GM12878 (cell line): Measurements from ENCODE around the gene SLC25A3. TPM values are rescaled to one million over a fixed set of nuclear protein-coding genes. Genes with fewer than 3 reads are reported as not detected.
A peak's percentile ranks its signal among the peaks of the same experiment; 100 is the strongest.

Experiments used
- ATF2 ChIP-seq: IDR thresholded peaks from 2 replicates; pipeline ENCODE4 v1.6.1; 2012; ENCODE audit warnings: low read length, inconsistent platforms
- BCL11A ChIP-seq: IDR thresholded peaks from 2 replicates; pipeline ENCODE4 v1.6.1; 2011; ENCODE audit warnings: low read depth, low read length
- CBFB ChIP-seq: IDR thresholded peaks from 2 replicates; pipeline ENCODE4 v1.6.1; 2016; ENCODE audit warnings: antibody characterized with exemption, low read depth
- CREB1 ChIP-seq: IDR thresholded peaks from 2 replicates; pipeline ENCODE4 v1.6.1; 2012; ENCODE audit warnings: low read depth, mild to moderate bottlenecking, inconsistent platforms
- E2F4 ChIP-seq: IDR thresholded peaks from 2 replicates; pipeline ENCODE4 v1.6.1; 2012; ENCODE audit warnings: low read depth, low read length, improper control_type of control experiment
- EZH2 ChIP-seq: IDR thresholded peaks from 2 replicates; pipeline ENCODE4 v1.6.1; 2012; ENCODE audit warnings: low read depth, mild to moderate bottlenecking, control low read depth, inconsistent platforms, low read length, borderline replicate concordance; ENCODE audit not compliant: control insufficient read depth
- HDAC2 ChIP-seq: fragments of 200-600 bp; sonication (generic); IDR thresholded peaks from 2 replicates; pipeline ENCODE4 v1.6.1; 2017
- HDGF ChIP-seq: fragments of 450-650 bp; IDR thresholded peaks from 2 replicates; pipeline ENCODE4 v1.6.1; 2016; ENCODE audit warnings: antibody characterized with exemption
- IRF5 ChIP-seq: fragments of 450-650 bp; IDR thresholded peaks from 2 replicates; pipeline ENCODE4 v1.6.1; 2017; ENCODE audit warnings: borderline replicate concordance
- JUND ChIP-seq: IDR thresholded peaks from 2 replicates; pipeline ENCODE4 v1.6.1; 2012; ENCODE audit warnings: low read depth, mild to moderate bottlenecking, low read length, improper control_type of control experiment, moderate library complexity
- KDM1A ChIP-seq: fragments of 200-600 bp; sonication (generic); IDR thresholded peaks from 2 replicates; pipeline ENCODE4 v1.6.1; 2016; ENCODE audit warnings: borderline replicate concordance
- NBN ChIP-seq: fragments of 450-650 bp; IDR thresholded peaks from 2 replicates; pipeline ENCODE4 v1.6.1; 2016
- NRF1 ChIP-seq: conservative IDR thresholded peaks from 2 replicates; pipeline ENCODE4 v1.6.1; 2011; ENCODE audit warnings: mild to moderate bottlenecking, low read depth, low read length, improper control_type of control experiment
- PBX3 ChIP-seq: IDR thresholded peaks from 2 replicates; pipeline ENCODE4 v1.6.1; 2011; ENCODE audit warnings: mild to moderate bottlenecking, low read depth, low read length, moderate library complexity; ENCODE audit not compliant: insufficient replicate concordance
- PKNOX1 ChIP-seq: fragments of 450-650 bp; IDR thresholded peaks from 2 replicates; pipeline ENCODE4 v1.6.1; 2016; ENCODE audit warnings: mild to moderate bottlenecking
- RAD21 ChIP-seq: IDR thresholded peaks from 2 replicates; pipeline ENCODE4 v1.6.1; 2011; ENCODE audit warnings: mild to moderate bottlenecking, low read depth, low read length, moderate library complexity; ENCODE audit not compliant: insufficient read depth
- SREBF2 ChIP-seq: IDR thresholded peaks from 2 replicates; pipeline ENCODE4 v1.6.1; 2012; ENCODE audit warnings: mild to moderate bottlenecking, low read length
- SRF ChIP-seq, 2 experiments: IDR thresholded peaks; 2 replicates each; pipeline ENCODE4 v1.6.1; 2011; ENCODE audit warnings: low read depth in 2 of 2, low read length in 2 of 2, mild to moderate bottlenecking in 1 of 2, moderate library complexity in 1 of 2
- SUZ12 ChIP-seq: fragments of 200-600 bp; sonication (generic); IDR thresholded peaks from one replicate; pipeline ENCODE4 v1.6.1; 2018; ENCODE audit warnings: antibody characterized with exemption, mild to moderate bottlenecking; ENCODE audit not compliant: unreplicated experiment
- TCF12 ChIP-seq: IDR thresholded peaks from 2 replicates; pipeline ENCODE4 v1.6.1; 2011; ENCODE audit warnings: low read depth, mild to moderate bottlenecking, low read length
- YY1 ChIP-seq: IDR thresholded peaks from 2 replicates; pipeline ENCODE4 v1.6.1; 2011; ENCODE audit warnings: low read depth, mild to moderate bottlenecking, low read length
- ZBTB33 ChIP-seq: fragments of 450-650 bp; IDR thresholded peaks from 2 replicates; pipeline ENCODE4 v1.6.1; 2017; ENCODE audit warnings: mild to moderate bottlenecking
- ZNF217 ChIP-seq: fragments of 450-650 bp; IDR thresholded peaks from 2 replicates; pipeline ENCODE4 v1.6.1; 2017; ENCODE audit warnings: antibody characterized with exemption, mild to moderate bottlenecking
- polyA plus RNA-seq, 11 experiments: library from polyadenylated mRNA; depleted of rRNA in 4 of 11; unstranded in 6 of 11; stranded (reverse) in 5 of 11; fragments of >200 nt; fragmentation: Nextera tagmentation in 4 of 11; fragmentation: Illumina TruSeq in 1 of 11; extraction: Ambion mirVana in 4 of 11; extraction: Trizol in 1 of 11; gene quantifications; 1 replicate in 1 of 11; 2 replicates in 10 of 11; pipeline versions ENCODE4 v1.2.1 to v1.2.3, GENCODE V29; 2011 to 2016; ENCODE audit warnings: inconsistent platforms in 2 of 11, missing spikeins in 2 of 11, low read depth in 1 of 11
- total RNA-seq, 4 experiments: library from RNA; depleted of rRNA in 3 of 4; stranded (reverse); fragments of >200 nt in 3 of 4; fragmentation: Illumina TruSeq in 1 of 4; extraction: Trizol in 1 of 4; gene quantifications; 2 replicates each; pipeline versions ENCODE4 v1.2.1 to v1.2.3, GENCODE V29; 2013 to 2021

The SLC25A3 gene
- total and polyA plus RNA-seq, 10 of the 15 experiments (the other 5 are each of a cell fraction or from before 2014, with no cell fraction given), result 314 to 700 (median 589) TPM

- TF ChIP-seq SREBF2, result peak; percentile 78; the same call in 1 of the 2 replicates
- peak; percentile 49 for TF ChIP-seq NRF1
- no peak for TF ChIP-seq KDM1A
- TF ChIP-seq HDGF, result no peak
- TF ChIP-seq YY1, result peak; percentile 95
- no peak for TF ChIP-seq ATF2
- no peak for TF ChIP-seq PBX3
- TF ChIP-seq ZNF217, result no peak
- TF ChIP-seq ZBTB33, result no peak
- TF ChIP-seq SUZ12, result no peak
- peak; percentile 97 for TF ChIP-seq NBN
- TF ChIP-seq HDAC2, result no peak
- no peak for TF ChIP-seq RAD21
- TF ChIP-seq CBFB, result peak; percentile 97
- TF ChIP-seq EZH2, result no peak
- peak; percentile 67; the same call in 1 of the 2 replicates for TF ChIP-seq TCF12
- TF ChIP-seq IRF5, result no peak
- peak; percentile 100 for TF ChIP-seq CREB1
- TF ChIP-seq PKNOX1, result peak; percentile 69
- peak; percentile 64; the same call in 1 of the 2 replicates for TF ChIP-seq E2F4
- no peak for TF ChIP-seq JUND
- TF ChIP-seq SRF (IDR thresholded peaks at IDR 0.05; ENCODE audit: low read depth in 2 of 2, low read length in 2 of 2), result 0 out of 4 replicates have a peak, but pooled peaks have one; percentile 10 to 57
- TF ChIP-seq BCL11A, result no peak
These were observed at the start of gene SLC25A3 (continued) for GRCh38 chr12:98593351-98594049.
